T-helper 1 cell (primary cell): Measurements from ENCODE around the gene BORCS5.
"Not testable (repeated sequence)": the region's sequence is repeated elsewhere in the genome, so short reads cannot be mapped to it uniquely, and the experiment has no call there.

Experiments
- DNase-seq, 5 donors: peaks; one replicate each; pipeline ENCODE4 v3.0.0-alpha.2; 2012 to 2020

Gene BORCS5

DNA sequence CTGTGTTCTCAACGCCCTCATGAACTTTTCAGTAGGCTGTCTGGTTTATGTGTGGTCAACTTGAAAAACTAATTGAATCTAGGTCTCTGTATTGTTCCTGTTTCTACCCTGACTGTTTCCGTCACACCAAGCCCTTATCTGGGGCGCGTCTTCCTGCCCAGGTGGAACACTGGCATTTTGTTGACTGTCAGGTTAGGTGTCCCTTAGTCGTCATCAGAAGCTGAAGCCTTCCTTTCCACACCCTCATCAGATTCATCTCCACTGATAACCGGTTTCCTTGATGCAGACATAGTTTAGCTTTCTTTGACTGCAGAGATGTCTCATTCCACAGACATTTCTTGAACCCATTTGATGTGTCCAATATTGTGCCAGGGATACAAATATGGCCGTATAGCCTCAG is 109.3 kb downstream of the BORCS5 start:
- DNase-seq = peak; percentile 27 to 86 (median 65)

DNA sequence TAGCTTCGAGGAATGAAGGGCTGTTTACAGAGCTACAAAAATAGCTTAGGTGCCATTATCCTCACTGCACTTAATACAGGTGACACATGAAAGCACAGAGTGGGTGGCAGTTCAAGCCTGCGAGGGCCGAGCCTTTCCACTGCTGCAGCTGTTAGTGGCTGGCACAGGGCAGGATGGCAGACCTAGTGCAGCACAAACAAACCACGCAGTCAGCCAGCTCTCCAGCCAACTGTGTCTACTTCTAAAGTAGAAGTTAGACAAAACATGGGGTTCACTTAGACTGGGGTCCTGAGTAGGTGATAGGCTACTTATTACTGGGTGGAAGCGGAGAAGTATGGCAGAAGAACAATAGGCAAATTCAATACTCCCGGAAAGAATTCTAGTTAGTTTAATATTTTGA is 110.4 kb downstream of the BORCS5 start:
- DNase-seq = peak in 2 of 5 donors; percentile 29 to 63

DNA sequence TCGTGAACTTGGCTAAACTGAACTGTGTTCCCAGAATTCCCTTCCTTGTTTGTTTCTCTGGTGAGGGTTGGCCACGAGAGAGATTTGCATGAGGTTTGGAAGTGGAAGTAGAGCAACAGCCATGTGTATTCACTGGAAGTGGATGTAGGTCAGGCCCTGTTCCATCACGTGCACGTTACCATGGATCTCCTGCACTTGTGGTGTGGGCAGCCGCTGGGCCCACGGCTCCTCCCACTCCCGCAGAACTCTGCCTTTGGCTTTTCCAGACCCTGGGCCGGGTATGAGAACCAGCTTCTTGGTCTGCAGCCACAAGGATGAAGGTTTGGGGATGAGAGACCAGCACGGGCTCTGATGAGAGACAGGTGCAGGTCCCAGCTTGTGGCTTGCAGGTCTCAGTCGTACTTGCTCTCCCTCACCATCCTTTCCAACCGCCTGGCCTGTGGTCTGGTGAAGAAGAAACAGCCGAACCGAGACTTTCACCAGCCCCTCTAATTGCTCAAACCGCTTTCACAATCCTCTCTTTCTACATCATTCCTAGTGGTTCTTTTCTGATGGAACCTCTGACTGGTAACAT is 110.9 kb downstream of the BORCS5 start:
- peak in 4 of 5 donors; percentile 25 to 74 (median 51) for DNase-seq

DNA sequence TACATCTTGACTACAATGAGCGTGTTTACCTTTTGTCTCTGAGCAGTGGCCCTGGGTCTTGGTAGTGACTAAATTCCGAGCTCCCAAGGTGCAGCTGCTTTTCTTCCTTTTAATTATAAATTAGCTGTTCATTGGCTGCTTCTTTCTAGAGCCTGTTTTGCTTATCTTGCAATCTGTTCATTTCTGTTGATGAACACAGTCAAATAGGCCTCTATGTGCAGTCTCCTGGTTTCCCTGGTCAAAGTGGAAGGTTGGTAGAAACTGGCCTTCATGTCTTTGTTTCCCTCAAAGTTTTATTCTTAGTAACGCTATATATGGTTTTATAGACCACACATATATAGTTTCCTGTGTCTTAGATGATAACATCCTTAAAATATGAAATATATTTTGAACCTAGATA is 111.7 kb downstream of the BORCS5 start:
- no peak for DNase-seq

DNA sequence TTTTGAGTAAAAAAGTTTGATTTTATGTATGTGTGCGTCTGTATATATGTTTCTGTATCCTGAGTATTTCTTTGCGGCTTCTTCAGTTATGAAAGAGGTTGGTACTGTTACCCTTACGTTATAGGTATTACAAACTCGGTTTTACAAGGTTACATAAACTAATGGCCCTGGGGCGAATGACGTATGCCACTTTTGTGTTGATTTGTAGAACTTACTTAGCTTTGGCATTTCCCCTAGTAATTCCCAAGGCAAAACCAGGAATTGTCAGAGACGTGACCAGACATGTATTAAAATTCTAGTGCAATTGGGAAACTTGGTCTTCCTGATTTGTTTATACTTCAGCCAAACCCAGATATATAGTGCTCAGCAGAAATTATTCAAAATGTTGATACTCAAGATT is 112.5 kb downstream of the BORCS5 start:
- DNase-seq = no peak

DNA sequence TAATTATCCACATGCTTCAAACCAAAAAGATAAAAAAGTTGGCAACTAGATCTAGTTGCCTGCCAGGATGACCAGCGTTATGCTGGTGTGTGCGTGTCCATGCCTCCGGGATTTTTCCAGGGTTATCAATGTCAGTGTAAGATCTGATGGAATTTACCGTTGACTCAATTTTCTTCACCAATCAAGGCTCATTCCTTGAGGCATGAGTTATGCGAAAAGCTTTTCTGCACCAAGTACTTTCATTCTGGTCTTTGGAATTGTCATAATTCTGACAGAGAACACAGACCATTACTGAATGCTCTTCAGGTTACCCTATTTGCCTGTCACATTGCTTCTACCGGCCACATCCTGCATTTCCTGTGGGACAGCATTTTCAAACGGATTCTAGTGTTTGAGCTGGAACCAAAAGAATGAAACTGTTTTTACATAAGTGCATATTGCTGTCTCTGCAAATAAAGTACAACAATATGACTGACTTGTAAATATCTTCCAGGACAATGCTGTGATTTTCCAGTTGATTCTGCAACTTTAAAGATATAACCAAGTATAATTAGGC is 114.0 kb downstream of the BORCS5 start:
- no peak for DNase-seq

DNA sequence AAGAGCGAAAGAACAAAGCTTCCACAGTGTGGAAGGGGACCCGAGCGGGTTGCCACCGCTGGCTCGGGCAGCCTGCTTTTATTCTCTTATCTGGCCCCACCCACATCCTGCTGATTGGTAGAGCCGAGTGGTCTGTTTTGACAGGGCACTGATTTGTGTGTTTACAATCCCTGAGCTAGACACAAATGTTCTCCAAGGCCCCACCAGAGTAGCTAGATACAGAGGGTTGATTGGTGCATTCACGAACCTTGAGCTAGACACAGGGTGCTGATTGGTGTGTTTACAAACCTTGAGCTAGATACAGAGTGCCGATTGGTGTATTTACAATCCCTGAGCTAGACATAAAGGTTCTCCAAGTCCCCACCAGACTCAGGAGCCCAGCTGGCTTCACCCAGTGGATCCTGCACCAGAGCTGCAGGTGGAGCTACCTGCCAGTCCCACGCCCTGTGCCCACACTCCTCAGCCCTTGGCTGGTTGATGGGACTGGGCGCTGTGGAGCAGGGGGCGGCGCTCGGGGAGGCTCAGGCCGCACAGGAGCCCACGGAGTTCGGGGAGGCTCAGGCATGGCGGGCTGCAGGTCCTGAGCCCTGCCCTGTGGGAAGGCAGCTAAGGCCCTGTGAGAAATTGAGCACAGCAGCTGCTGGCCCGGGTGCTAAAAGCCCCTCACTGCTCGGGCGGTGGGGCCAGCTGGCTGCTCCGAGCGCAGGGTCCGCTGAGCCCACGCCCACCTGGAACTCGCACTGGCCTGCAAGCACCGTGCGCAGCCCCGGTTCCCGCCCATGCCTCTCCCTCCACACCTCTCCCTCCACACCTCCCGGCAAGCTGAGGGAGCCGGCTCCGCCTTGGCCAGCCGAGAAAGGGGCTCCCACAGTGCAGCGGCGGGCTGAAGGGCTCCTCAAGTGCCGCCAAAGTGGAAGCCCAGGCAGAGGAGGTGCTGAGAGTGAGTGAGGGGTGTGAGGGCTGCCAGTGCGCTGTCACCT is 115.4 kb downstream of the BORCS5 start:
- not testable (repeated sequence) for DNase-seq

DNA sequence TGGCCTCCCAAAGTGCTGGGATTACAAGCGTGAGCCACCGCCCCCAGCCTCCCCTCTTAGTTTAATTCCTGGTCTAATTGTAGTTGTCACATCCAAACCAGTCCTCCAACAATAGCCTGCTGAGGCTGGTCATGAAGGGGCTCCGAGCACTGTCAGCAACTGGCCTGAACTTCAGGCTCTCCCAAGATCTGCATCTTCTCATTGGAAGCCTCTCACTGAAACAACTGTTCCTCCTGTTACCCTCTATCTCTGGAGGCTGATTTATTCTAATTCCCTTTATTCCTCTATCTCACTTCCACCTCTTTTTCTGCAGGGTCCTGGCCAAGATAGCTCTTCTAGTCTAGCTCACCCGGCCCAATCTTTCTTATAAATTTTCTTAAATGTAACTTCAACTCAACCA is 116.3 kb downstream of the BORCS5 start:
- no peak for DNase-seq

DNA sequence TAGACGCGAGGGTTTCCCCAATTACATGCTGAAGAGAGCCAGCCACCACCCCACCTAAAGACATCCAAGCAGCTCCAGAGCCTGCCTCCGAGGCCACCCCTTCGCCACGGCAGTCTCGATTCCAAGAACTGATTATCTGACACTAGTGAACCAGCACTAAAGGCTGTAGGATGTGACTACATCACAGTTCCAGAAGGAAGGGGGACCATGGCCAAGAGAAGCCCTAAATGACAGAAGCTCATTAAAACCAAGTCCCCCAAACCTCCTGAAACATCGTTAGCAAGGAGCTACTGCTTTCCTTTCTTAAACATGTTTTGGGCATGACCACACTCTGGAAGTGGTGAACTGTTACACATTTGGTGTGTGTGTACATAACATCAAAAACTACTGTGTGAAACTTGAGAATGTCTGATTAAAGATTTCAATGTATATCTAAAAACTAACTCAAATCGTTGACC is 117.6 kb downstream of the BORCS5 start:
- peak in 1 of 5 donors; percentile 85 for DNase-seq

DNA sequence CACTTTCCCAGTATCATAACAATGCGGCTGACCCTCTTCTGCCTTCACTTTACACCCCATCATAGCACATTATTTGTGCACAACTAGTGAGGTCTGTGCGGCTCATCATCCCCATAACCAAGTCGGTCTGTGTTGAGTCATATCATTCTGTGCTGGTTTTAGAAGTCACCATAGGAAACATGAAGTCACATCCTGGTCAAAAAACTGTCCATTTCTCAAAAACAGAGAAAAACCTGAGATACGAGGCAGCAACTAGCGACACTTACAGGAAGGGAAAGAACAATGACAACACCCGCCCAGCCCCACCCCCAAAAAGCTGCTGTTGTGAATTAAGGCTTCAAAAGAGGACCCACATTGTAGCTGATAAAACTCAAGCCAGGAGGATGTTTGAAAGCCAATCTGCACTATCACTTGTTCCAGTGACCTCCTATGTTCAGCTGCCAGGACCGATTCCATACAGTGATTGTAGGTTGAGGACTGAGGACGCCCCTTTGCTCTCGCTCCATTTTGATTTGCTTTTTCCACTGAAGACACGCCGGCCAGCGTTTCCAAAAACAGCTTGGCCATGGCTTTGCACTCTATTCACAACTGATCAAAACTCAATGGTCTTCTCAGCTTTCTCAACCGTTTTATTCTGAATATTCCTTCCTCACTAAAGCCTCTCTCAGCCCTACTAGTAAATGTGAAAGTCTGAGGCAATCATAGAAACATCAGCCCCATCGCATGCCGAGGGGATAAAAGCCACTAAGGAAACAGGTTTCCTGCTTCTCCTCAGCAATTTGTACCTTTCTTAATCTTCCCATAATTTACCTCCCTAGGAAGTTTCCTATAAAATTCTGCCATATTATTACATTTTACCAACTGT is 118.3 kb downstream of the BORCS5 start:
- peak in 4 of 5 donors; percentile 33 to 98 (median 35) for DNase-seq

DNA sequence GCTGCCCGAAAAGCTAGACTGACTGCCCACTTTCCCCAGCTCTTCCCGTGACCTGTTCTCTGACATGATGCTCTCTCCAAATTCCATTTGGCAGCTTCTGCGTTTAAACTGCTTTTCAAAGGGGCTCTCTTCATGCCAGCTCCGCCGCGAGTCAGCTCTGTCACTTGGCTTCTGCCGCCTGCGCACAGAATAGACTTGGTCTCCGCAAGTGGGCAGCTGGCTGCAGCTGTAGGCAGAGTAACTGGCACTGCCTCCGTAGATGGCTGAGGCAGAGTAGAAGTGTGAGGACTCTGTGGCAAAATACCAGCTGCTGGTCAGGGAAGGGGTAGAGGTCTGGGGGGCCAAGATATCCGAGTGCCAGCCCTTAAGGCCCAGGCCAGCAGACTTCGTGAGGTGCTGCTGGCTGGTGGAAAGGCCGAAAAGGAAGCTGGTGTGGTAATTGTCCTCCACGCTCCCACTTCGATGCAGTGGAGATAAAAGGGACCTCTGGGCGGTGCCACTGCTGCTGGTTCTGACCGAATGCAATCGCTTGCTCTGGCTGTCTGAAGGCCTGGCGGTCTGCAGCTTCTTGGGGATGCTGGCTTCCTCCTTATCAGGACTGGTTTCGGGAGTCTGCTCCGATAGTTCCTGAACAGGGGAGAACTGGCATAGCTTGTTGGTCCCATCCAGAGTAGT is 120.1 kb downstream of the BORCS5 start:
- DNase-seq = no peak

DNA sequence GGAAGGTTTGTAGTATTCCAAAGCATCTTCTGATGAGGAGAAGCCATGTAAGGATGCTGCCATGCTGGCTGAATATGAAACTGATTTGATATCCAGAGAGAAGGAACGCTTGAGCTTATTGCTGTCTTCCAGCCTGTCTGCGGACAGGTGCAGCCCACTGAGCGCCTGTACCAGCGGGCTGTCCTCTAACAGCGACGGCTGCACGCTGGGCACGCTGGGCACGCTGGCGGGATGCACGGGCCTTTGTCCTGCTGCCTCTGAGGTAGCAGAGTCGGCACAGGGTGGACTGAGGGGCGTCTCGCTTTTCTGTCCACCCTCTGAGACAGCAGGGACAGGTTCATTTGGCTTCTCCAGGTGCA is 120.6 kb downstream of the BORCS5 start:
- no peak for DNase-seq

DNA sequence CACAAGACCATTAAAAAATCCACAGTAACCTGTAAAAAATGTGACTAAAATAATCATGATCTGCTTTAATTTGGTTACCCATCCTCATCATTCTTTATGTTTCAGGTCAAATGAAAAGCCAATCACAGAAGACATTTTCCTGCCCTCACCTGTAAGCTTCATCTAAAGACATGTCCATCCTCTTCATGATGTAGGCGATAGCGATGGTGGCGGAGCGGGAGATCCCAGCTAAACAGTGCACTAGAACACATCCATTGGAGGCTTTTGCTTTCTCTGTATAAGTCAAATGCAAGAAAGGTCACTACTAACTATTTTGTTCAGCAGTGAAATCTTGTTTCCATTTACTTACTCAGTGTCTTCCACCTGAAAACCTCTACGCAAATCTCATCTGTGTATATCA is 123.2 kb downstream of the BORCS5 start:
- no peak for DNase-seq

DNA sequence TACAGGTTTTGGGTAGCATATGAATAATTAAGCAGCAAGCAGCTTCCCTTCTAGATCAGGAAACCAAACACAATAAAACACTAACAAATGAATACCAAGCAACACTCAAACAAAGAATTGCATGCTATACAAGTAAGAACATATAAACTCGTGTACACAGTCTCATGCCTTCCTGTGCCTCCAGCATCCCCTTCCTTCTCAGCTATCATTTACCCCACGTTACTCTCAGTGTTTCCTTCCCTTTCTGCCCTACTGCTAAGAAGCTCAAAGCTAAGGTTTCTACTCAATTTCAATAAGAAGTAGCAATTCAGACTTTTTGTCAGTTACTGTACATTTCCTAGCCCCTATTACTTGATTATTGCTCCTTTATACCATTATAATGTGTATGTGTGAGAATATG is 124.8 kb downstream of the BORCS5 start:
- DNase-seq = peak in 1 of 5 donors; percentile 77

DNA sequence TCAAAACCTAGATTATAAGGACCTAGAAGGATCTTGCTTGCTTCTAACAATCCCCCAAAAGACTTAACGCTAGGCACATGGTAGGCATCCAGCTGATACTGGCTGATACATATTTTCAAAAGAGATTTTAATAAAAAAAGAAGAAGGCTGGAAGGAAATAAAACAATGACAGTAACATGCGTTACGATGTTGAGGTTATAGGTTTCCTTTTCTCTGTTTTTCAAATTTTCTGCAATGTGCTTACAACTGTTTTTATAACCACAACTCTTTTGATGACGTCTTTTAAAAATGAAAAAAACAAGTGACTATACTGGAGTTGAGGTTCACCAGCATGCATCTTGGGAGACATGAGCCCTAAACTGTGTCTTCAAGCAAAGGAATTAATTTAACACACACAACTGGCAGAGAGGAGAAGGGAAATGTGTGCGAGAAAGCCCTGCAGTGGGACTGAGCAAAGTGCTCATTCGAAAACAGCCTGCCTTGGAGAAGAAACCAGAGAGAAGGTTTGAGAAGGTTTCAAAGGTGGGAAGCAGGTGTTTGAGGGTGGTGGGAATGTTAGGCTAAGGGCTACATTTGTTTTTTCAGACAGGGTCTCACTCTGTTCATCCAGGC is 125.4 kb downstream of the BORCS5 start:
- peak in 2 of 5 donors; percentile 38 to 88 for DNase-seq

DNA sequence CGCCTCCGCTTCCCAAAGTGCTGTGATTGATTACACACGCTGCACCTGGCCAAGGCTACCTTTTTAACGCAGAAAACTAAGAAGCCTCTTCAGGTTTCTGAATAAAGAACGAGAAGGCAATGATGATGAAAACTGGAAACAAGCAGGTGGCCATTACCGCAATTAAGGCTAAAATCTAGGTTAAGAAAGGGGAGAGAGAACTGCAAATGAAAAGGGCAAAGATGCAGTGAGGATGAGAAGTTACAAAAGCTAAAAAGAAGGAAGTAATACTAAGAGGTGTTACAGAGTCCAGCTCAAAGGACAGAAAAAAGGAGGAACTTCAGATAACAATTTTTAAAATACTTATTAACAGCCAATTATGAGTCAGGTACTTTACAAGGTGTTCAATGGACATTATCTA is 126.1 kb downstream of the BORCS5 start:
- DNase-seq = no peak

DNA sequence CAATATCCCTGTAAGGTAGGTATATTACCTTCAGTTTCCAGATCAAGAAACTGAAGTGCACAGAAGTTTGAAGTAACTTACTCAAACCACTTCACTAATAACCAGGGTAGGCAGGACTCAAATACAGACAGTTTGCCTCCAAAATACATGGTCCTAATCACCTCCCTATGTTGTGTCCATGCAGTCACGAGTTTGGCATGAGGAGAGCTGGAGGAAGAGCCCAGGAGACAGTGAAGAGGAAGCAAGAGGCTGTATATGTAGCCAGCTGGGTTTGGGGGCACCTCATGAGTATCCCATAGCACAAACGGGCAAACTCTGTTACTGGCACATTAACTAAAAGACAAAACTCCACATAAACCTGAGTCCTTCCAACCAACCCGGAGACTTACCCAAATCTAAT is 126.6 kb downstream of the BORCS5 start:
- DNase-seq = no peak

DNA sequence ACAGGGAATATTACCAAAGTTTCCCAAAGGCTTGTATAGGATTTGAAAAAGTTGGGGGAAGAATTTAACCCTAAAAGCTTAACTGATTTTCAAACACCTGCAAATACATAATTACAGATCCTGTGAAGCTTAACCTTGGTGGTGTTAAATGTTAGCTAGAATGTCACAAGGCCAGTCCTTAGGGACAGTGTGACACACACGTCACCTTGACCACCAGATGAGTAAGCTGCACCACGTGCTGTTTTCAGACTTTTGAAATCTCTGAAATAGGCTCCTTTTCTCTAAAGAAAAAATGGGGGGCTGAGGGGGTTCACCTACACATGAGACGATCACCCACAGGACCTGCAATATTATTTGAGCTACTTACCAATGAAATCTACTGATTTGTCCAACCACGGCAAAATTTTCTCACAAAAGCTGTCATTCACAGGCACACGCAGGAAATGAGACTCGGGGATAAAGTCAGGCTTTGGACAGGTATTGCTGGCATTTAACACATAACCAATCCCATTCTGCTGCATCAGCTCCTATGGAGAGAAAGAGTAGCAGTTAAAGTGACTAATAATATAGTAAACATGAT is 129.9 kb downstream of the BORCS5 start:
- DNase-seq = peak in 1 of 5 donors; percentile 35

DNA sequence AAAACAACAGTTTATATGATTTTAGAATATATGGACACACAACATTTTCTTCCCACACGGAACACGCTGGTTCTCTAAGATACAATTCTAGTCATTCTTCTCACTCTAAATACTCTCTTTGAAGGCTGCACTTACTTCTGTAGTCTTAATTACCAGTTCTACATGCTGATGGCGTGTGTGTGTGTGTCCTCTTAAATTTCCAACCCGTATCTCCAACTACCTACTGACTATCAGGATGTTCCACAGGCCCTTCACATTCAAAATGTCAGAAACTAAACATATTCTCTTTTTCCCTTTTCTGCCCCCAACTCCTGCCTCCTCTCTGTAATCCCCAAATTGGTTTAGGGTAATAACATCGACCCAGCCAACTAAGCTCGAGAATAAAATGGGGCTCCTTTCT is 130.6 kb downstream of the BORCS5 start:
- no peak for DNase-seq

DNA sequence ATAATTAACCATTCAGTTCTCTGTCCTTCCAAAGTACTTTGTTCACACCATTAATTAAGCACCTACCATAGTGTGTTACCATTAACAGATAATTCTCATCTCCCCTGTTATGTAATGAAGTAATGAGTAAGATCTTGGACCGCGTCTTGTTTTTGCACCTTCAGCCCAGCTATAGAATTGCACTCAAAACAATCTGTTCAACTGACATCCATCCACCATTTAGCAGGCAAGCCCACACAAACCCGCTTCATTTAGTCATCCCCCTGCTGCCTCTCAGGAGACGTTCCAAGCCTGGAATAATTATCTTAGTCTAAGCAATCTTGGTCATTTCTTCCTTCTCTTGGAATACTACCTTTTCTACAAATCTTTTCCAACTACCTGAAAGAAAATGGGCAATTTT is 131.4 kb downstream of the BORCS5 start:
- no peak for DNase-seq

DNA sequence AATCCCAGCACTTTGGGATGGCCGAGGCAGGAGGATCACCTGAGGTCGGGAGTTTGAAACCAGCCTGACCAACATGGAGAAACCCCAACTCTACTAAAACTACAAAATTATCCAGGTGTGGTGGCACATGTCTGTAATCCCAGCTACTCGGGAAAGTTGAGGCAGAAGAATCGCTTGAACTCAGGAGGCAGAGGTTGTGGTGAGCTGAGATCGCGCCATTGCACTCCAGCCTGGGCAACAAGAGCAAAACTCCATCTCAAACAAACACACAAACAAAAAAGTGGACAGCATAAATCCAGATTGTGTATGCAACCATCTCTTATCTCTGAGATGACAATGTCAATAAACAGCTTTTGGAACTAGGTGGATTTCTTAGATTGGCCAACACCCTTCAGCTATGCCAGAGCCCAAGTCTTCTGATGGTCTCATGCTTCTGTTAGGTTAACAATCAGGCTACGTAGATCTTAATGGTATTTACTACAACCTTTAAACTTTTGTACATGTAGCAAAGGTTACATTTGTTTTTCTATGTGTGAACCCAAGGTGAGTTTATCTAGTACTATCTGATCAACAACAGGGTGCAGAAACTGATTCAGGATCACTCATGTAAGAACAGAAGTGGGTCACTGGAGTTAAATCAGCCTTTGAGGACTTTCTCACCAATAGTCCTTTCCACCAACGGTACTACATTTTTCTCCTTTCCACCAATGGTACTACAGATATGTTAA is 132.1 kb downstream of the BORCS5 start:
- no peak for DNase-seq
